HG02943 (cell line): Measurements from ENCODE around the gene UBXN11.

ENCODE experiments used
- ATAC-seq: cut with Tn5 transposase; IDR thresholded peaks from one replicate; pipeline ENCODE4 v1.9.1; 2021; ENCODE audit warnings: mild to moderate bottlenecking, low read depth, moderate library complexity; ENCODE audit not compliant: unreplicated experiment

Gene UBXN11

GRCh38 chr1:26276432-26276838 lies 30.0 kb downstream of the UBXN11 start:
- ATAC-seq: no peak

GRCh38 chr1:26275580-26276431 lies 30.6 kb downstream of the UBXN11 start:
- ATAC-seq: no peak

- no peak for ATAC-seq
Observed at GRCh38 chr1:26274801-26275425, 31.5 kb downstream of the UBXN11 start.

- no peak for ATAC-seq
Observed at GRCh38 chr1:26269198-26269550, 37.3 kb downstream of the UBXN11 start.

- ATAC-seq: no peak
Observed at GRCh38 chr1:26268290-26269197, 37.9 kb downstream of the UBXN11 start.

GRCh38 chr1:26265405-26265804 lies 41.0 kb downstream of the UBXN11 start:
- ATAC-seq: no peak

GRCh38 chr1:26263212-26263611 lies 43.2 kb downstream of the UBXN11 start:
- no peak for ATAC-seq

- ATAC-seq: no peak
Observed at GRCh38 chr1:26259578-26259977, 46.9 kb downstream of the UBXN11 start.

- ATAC-seq: no peak
Observed at GRCh38 chr1:26259005-26259404, 47.4 kb downstream of the UBXN11 start.

GRCh38 chr1:26257222-26257621 lies 49.2 kb downstream of the UBXN11 start:
- ATAC-seq: no peak

- ATAC-seq: no peak
Observed at GRCh38 chr1:26254404-26254803, 52.0 kb downstream of the UBXN11 start.

- ATAC-seq: no peak
Observed at GRCh38 chr1:26252718-26253117, 53.7 kb downstream of the UBXN11 start.

- no peak for ATAC-seq
Observed at GRCh38 chr1:26239936-26240335, 66.5 kb downstream of the UBXN11 start.

- ATAC-seq: no peak
Observed at GRCh38 chr1:26237230-26237966, 69.0 kb downstream of the UBXN11 start.

GRCh38 chr1:26234644-26235370 lies 71.6 kb downstream of the UBXN11 start:
- ATAC-seq: no peak

- peak; percentile 87 for ATAC-seq
Observed at GRCh38 chr1:26233903-26234643, 72.4 kb downstream of the UBXN11 start, which contains the start of gene CEP85. Gene CEP85, plus strand, starts transcription at chr1:26234200. Its CDS starts 5,584 bp downstream, at chr1:26239784.
